Measurements from ENCODE around the gene BTBD8. TPM values are rescaled to one million over a fixed set of nuclear protein-coding genes. Genes with fewer than 3 reads are reported as not detected.

Gene BTBD8
- total RNA-seq, 1 donor, result 5.8 TPM

DNA sequence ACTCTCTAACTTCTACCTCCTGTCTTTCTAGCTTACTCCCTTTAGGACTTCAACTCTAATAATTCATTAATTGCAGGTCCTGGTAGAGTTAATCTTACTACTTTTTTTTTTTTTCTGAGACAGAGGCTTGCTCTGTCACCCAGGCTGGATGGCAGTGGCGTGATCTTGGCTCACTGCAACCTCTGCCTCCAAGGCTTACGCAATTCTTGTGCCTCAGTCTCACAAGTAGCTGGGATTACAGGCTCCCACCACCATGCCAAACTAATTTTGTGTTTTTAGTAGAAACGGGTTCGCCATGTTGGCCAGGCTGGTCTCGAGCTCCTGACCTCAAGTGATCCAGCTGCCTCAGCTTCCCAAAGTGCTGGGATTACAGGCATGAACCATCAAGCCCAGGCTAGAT, 15.7 kb downstream of the BTBD8 start:
- TF ChIP-seq, protein P1, sequence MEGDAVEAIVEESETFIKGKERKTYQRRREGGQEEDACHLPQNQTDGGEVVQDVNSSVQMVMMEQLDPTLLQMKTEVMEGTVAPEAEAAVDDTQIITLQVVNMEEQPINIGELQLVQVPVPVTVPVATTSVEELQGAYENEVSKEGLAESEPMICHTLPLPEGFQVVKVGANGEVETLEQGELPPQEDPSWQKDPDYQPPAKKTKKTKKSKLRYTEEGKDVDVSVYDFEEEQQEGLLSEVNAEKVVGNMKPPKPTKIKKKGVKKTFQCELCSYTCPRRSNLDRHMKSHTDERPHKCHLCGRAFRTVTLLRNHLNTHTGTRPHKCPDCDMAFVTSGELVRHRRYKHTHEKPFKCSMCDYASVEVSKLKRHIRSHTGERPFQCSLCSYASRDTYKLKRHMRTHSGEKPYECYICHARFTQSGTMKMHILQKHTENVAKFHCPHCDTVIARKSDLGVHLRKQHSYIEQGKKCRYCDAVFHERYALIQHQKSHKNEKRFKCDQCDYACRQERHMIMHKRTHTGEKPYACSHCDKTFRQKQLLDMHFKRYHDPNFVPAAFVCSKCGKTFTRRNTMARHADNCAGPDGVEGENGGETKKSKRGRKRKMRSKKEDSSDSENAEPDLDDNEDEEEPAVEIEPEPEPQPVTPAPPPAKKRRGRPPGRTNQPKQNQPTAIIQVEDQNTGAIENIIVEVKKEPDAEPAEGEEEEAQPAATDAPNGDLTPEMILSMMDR (IDR thresholded peaks at IDR 0.05; ENCODE audit: extremely low read depth, low read depth, low read length), result no peak
- Histone ChIP-seq H4K20me1 (ENCODE audit: insufficient read depth, low read length) (no peaks in the 10 kb centered on the region), H3K4me1 (ENCODE audit: insufficient read depth, low read length) (no peaks in the 10 kb centered on the region), H3K79me2 (ENCODE audit: insufficient read depth, low read length) (no peaks in the 10 kb centered on the region), H3K4me3 (ENCODE audit: insufficient read depth, low read length) (no peak overlapping the region), H2AFZ (ENCODE audit: low read length) (no peak overlapping the region), H3K9me3 (ENCODE audit: low read depth, low read length) (no peaks in the 10 kb centered on the region), H3K4me2 (ENCODE audit: insufficient read depth, low read length) (no peak overlapping the region), H3K36me3 (ENCODE audit: insufficient read depth, low read length) (no peaks in the 10 kb centered on the region), H3K27ac (ENCODE audit: low read depth, low read length) (no peak overlapping the region), H3K27me3 (ENCODE audit: insufficient read depth, low read length) (no peaks in the 10 kb centered on the region)
- DNase-seq (ENCODE audit: insufficient read length, low spot score, missing footprints), result no peak

DNA sequence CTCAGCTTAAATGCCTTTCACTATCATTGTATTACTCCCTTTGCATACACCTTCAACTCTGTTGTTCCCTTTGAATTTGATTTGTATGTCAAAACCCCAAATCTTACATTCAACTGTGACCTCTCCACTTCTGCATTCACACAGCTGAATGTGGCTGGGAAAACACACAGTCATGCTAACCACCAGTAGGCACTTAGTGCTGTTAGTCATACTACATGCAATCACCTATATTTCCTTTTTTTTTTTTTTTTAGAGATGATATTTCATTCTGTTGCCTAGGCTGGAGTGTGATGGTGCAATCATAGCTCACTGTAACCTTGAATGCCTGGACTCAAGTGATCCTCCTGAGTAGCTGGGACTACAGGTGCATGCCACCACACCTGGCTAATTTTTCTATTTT, 16.2 kb downstream of the BTBD8 start:
- Histone ChIP-seq H2AFZ (ENCODE audit: low read length) (no peak overlapping the region), H4K20me1 (ENCODE audit: insufficient read depth, low read length) (no peaks in the 10 kb centered on the region), H3K36me3 (ENCODE audit: insufficient read depth, low read length) (no peaks in the 10 kb centered on the region), H3K4me1 (ENCODE audit: insufficient read depth, low read length) (no peaks in the 10 kb centered on the region), H3K27ac (ENCODE audit: low read depth, low read length) (no peak overlapping the region), H3K79me2 (ENCODE audit: insufficient read depth, low read length) (no peaks in the 10 kb centered on the region), H3K4me2 (ENCODE audit: insufficient read depth, low read length) (no peak overlapping the region), H3K9me3 (ENCODE audit: low read depth, low read length) (no peaks in the 10 kb centered on the region), H3K4me3 (ENCODE audit: insufficient read depth, low read length) (no peak overlapping the region), H3K27me3 (ENCODE audit: insufficient read depth, low read length) (no peaks in the 10 kb centered on the region)
- no peak for DNase-seq (ENCODE audit: insufficient read length, low spot score, missing footprints)
- TF ChIP-seq, protein P1 (IDR thresholded peaks at IDR 0.05; ENCODE audit: extremely low read depth, low read depth, low read length), result no peak

DNA sequence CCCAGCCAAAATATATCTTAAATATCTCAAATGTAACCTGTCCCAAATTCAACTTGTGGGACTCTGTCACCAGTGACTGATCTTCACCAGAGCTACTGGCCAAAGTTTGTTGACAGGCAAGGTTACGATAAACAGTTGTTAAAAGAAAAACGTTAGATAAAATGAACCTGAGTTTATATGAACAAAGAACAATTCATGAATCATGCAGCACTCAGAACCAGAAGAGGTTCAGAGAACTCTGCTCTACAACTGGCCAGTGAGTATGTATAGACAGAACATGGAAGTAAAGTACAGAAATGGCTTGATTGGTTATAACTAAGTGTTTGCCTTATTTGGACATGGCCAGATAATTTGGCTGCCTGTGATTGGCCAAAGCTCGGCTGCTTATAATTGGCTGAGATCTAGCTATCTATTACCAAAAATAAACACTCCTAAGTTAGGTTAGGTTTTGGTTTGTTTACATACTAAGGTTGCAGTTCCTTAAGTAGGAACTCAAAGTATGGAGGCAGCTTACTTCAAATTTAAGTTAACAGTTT, 25.5 kb downstream of the BTBD8 start:
- H3K4me2 ChIP-seq (ENCODE audit: insufficient read depth, low read length), result no peak overlapping the region
- no peaks in the 10 kb centered on the region for H3K27me3 ChIP-seq (ENCODE audit: insufficient read depth, low read length)
- DNase-seq (ENCODE audit: insufficient read length, low spot score, missing footprints), result no peak
- H3K36me3 ChIP-seq (ENCODE audit: insufficient read depth, low read length), result no peaks in the 10 kb centered on the region
- H3K27ac ChIP-seq (ENCODE audit: low read depth, low read length), result no peak overlapping the region
- no peaks in the 10 kb centered on the region for H4K20me1 ChIP-seq (ENCODE audit: insufficient read depth, low read length)
- TF ChIP-seq, protein P1 (IDR thresholded peaks at IDR 0.05; ENCODE audit: extremely low read depth, low read depth, low read length), result no peak
- H3K4me1 ChIP-seq (ENCODE audit: insufficient read depth, low read length), result no peaks in the 10 kb centered on the region
- H3K9me3 ChIP-seq (ENCODE audit: low read depth, low read length), result no peaks in the 10 kb centered on the region
- H2AFZ ChIP-seq (ENCODE audit: low read length), result no peak overlapping the region
- no peaks in the 10 kb centered on the region for H3K79me2 ChIP-seq (ENCODE audit: insufficient read depth, low read length)
- H3K4me3 ChIP-seq (ENCODE audit: insufficient read depth, low read length), result no peak overlapping the region

DNA sequence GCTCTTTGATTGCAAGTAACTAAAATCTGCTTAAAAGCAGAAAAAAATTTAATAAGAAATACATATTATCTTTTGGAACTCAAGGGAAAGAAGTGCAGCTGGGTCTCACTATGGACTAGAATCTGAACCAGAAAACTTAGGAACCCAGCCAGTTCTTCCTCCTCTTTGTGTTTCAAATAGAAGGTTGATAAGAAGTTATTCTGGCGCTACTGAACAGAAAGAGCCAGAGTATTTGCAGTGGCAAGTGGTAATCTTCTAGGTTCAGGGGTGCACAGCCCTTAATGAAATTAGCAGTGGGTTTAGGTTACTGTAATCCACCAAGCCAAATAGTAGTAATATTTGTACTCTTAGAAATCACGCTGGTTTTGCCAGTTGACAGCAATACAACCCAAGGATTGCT, 28.5 kb downstream of the BTBD8 start:
- Histone ChIP-seq H3K27me3 (ENCODE audit: insufficient read depth, low read length) (no peaks in the 10 kb centered on the region), H3K4me2 (ENCODE audit: insufficient read depth, low read length) (no peak overlapping the region), H3K9me3 (ENCODE audit: low read depth, low read length) (no peaks in the 10 kb centered on the region), H3K4me3 (ENCODE audit: insufficient read depth, low read length) (no peak overlapping the region), H3K27ac (ENCODE audit: low read depth, low read length) (no peak overlapping the region), H3K4me1 (ENCODE audit: insufficient read depth, low read length) (no peaks in the 10 kb centered on the region), H4K20me1 (ENCODE audit: insufficient read depth, low read length) (no peaks in the 10 kb centered on the region), H3K36me3 (ENCODE audit: insufficient read depth, low read length) (no peaks in the 10 kb centered on the region), H3K79me2 (ENCODE audit: insufficient read depth, low read length) (no peaks in the 10 kb centered on the region), H2AFZ (ENCODE audit: low read length) (no peak overlapping the region)
- TF ChIP-seq, protein P1 (IDR thresholded peaks at IDR 0.05; ENCODE audit: extremely low read depth, low read depth, low read length), result no peak
- DNase-seq (ENCODE audit: insufficient read length, low spot score, missing footprints), result no peak

Measured in osteoblast (primary cell).